ENCODE measurements around the gene PALLD. TPM values are rescaled to one million over a fixed set of nuclear protein-coding genes. Genes with fewer than 3 reads are reported as not detected.

The PALLD gene
- total RNA-seq, 2 donors from 2014 or later = 705 to 752 TPM

DNA sequence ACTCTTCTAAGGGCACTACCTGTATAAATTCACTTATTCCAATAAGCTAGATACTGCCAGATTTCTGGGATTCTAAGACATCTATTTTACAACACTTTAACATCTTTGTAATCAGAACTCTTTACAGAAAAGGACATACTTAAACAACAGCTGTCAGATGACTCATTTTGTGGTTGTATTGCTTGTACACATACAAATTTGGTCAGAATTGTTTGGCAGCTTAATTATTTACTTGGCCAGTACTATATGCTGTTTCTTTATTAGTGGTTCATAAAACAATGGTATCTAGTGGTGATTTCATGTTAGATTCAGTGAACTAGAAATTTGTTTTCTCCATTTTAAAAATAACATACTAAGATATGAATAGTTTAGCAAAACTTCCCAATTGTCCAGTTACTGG lies 27.2 kb downstream of the PALLD start:
- no peaks in the 10 kb centered on the region for H3K36me3 ChIP-seq
- TF ChIP-seq, protein P1, sequence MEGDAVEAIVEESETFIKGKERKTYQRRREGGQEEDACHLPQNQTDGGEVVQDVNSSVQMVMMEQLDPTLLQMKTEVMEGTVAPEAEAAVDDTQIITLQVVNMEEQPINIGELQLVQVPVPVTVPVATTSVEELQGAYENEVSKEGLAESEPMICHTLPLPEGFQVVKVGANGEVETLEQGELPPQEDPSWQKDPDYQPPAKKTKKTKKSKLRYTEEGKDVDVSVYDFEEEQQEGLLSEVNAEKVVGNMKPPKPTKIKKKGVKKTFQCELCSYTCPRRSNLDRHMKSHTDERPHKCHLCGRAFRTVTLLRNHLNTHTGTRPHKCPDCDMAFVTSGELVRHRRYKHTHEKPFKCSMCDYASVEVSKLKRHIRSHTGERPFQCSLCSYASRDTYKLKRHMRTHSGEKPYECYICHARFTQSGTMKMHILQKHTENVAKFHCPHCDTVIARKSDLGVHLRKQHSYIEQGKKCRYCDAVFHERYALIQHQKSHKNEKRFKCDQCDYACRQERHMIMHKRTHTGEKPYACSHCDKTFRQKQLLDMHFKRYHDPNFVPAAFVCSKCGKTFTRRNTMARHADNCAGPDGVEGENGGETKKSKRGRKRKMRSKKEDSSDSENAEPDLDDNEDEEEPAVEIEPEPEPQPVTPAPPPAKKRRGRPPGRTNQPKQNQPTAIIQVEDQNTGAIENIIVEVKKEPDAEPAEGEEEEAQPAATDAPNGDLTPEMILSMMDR (IDR thresholded peaks at IDR 0.05) = no peak

DNA sequence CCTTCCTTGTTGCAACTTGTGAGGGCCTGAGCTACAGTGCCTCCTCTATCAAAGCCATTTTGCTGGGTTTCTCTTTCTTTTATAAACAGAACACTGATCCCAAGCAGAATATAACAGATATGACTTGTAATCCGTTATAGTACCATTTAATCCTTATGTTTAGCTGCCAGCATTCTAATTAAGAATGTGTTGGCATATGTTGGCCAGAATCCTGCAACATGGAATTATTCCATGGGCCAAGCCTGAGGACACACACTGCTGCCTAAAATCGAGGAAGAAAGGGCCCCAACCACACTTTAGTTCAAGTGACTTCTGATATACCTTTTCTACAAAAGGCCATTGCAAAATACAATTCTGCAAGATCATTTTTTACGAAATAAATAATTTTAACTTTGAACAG lies 28.0 kb downstream of the PALLD start:
- no peaks in the 10 kb centered on the region for H3K27me3 ChIP-seq (replicated peaks; ENCODE audit: insufficient read depth)
- no peaks in the 10 kb centered on the region for H3K4me1 ChIP-seq (ENCODE audit: control insufficient read depth in 1 of 2, low read depth in 2 of 2)
- no peak overlapping the region for H3K27ac ChIP-seq
- ATAC-seq (ENCODE audit: insufficient number of reproducible peaks, low FRiP score, low read depth) (no peak), DNase-seq (ENCODE audit: low spot score) (no peak)
- H3K4me3 ChIP-seq = no peak overlapping the region
- H3K36me3 ChIP-seq = no peaks in the 10 kb centered on the region
- H3K9me3 ChIP-seq = no peaks in the 10 kb centered on the region
- TF ChIP-seq, protein P1 (IDR thresholded peaks at IDR 0.05) = no peak

More for the DNA sequence above, 27.2 kb downstream of the PALLD start:
- no peaks in the 10 kb centered on the region for H3K27me3 ChIP-seq (replicated peaks; ENCODE audit: insufficient read depth)
- H3K9me3 ChIP-seq = no peaks in the 10 kb centered on the region
- no peaks in the 10 kb centered on the region for H3K4me1 ChIP-seq (ENCODE audit: control insufficient read depth in 1 of 2, low read depth in 2 of 2)
- H3K4me3 ChIP-seq = no peak overlapping the region
- DNase-seq (ENCODE audit: low spot score) (no peak), ATAC-seq (ENCODE audit: insufficient number of reproducible peaks, low FRiP score, low read depth) (no peak)
- no peak overlapping the region for H3K27ac ChIP-seq

- no peaks in the 10 kb centered on the region for H3K4me1 ChIP-seq (ENCODE audit: control insufficient read depth in 1 of 2, low read depth in 2 of 2)
- ATAC-seq (ENCODE audit: insufficient number of reproducible peaks, low FRiP score, low read depth) (no peak), DNase-seq (ENCODE audit: low spot score) (no peak)
- no peak overlapping the region for H3K27ac ChIP-seq
- H3K9me3 ChIP-seq = no peaks in the 10 kb centered on the region
- no peak overlapping the region for H3K4me3 ChIP-seq
- H3K36me3 ChIP-seq = no peaks in the 10 kb centered on the region
- TF ChIP-seq, protein P1 (IDR thresholded peaks at IDR 0.05) = no peak
- no peaks in the 10 kb centered on the region for H3K27me3 ChIP-seq (replicated peaks; ENCODE audit: insufficient read depth)
These were observed 30.7 kb downstream of the PALLD start for GRCh38 chr4:168527560-168527959.

DNA sequence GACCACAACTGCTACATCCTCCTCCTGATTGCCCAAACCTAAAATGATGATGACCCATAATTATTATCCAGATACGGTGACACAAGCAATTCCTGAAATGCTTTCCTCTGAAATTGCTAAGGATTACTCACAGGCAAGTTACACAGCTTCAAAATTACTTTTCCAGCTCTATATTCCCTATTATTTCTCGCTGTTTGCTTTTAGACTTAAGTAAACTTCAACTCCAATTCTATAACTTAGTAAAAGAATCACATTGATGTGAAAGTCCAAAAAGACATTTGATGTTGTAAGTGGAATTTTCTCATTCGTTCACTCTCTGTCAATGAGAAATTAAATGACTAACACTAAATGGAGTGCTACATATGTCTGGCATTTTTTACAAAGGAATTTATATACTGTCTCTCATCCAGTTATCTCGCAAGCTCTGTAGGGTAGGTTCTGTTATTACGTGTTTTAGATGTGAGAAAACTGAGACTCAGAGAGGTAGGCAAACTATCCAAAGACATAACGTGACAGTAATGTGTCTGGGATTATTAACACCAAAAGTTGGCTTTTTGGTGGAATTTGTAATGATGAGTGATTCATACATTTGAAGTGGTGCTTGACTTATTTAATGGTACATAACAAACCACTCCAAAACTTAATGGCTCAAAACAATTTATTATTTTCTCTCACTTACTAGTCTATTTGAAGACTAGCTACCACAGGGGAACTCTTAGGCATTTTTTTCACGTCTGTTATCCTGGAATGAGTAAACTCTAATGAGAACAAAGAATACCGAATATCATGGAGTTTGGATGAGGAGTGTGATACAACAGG lies 31.5 kb downstream of the PALLD start:
- no peaks in the 10 kb centered on the region for H3K4me1 ChIP-seq (ENCODE audit: control insufficient read depth in 1 of 2, low read depth in 2 of 2)
- no peak overlapping the region for H3K27ac ChIP-seq
- H3K4me3 ChIP-seq = no peak overlapping the region
- no peak for ATAC-seq (ENCODE audit: insufficient number of reproducible peaks, low FRiP score, low read depth)
- H3K36me3 ChIP-seq = no peaks in the 10 kb centered on the region
- DNase-seq (ENCODE audit: low spot score) = no peak
- H3K9me3 ChIP-seq = no peaks in the 10 kb centered on the region
- TF ChIP-seq, protein P1 (IDR thresholded peaks at IDR 0.05) = no peak
- no peaks in the 10 kb centered on the region for H3K27me3 ChIP-seq (replicated peaks; ENCODE audit: insufficient read depth)

DNA sequence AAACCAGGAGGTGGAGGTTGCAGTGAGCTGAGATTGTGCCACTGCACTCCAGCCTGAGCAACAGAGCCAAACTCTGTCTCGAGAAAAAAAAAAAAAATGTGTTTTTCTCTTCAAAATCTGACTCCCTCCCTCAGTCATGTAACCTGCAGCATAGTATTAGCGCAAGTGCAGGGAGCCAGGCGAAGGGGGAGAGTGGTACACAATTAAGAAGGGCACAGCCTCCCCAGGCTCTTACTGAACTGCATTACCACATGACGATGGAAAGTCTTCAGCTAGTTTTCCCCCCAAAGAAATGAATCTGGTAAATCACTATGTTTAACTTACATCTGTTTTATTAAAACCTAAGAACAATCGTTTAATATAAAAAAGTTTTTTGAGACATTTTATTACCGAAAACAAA lies 32.4 kb downstream of the PALLD start:
- TF ChIP-seq, protein P1 (IDR thresholded peaks at IDR 0.05) = no peak
- H3K4me1 ChIP-seq (ENCODE audit: control insufficient read depth in 1 of 2, low read depth in 2 of 2) = no peaks in the 10 kb centered on the region

More for the DNA sequence above, 32.4 kb downstream of the PALLD start:
- ATAC-seq (ENCODE audit: insufficient number of reproducible peaks, low FRiP score, low read depth) = no peak
- no peak for DNase-seq (ENCODE audit: low spot score)
- Histone ChIP-seq H3K27ac (no peak overlapping the region), H3K36me3 (no peaks in the 10 kb centered on the region), H3K27me3 (replicated peaks; ENCODE audit: insufficient read depth) (no peaks in the 10 kb centered on the region), H3K4me3 (no peak overlapping the region), H3K9me3 (no peaks in the 10 kb centered on the region)
